Measurements from ENCODE around the gene RANGRF. TPM values are rescaled to one million over a fixed set of nuclear protein-coding genes. Genes with fewer than 3 reads are reported as not detected.

The RANGRF gene
- total and polyA plus RNA-seq, 2 donors (not counting 1 experiment from before 2014, with no cell fraction given) = 48.8 to 83.2 TPM

DNA sequence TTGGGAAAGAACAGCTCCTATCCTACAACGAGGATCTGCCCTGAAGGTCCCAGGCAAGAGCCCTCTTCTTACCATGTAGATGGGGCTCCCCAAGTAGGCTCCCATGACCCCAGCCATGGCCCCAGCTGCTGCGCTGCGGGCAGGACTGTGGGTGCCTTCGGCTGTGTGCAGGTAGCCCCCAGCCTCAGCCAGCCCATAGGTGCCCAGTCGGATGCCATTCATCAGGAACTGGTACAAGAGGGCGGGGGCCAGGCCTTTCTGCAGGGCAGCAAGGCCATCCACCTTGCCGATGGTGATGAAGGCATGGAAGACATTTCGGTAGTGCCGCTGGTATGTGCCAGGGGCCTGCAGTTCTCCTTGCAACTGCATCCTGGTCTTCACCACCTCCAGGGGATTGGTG, 5.9 kb downstream of the RANGRF start:
- H3K27me3 ChIP-seq (replicated peaks in 1 of 4; ENCODE audit: control extremely low read depth in 1 of 4, control insufficient read depth in 3 of 4, insufficient read depth in 4 of 4, low read length in 3 of 4) = no peaks in the 10 kb centered on the region
- H3K4me1 ChIP-seq (ENCODE audit: control insufficient read depth in 2 of 2, insufficient read depth in 2 of 2, low read length in 2 of 2) = peaks cover 10 to 26% of the 10 kb centered on the region in 2 donors
- Mint-ChIP-seq H3K4me3 (peak overlapping the region; percentile 94), H3K27me3 (no peaks in the 10 kb centered on the region), H3K4me1 (peaks cover 36% of the 10 kb centered on the region), H3K9me3 (ENCODE audit: insufficient read depth) (no peaks in the 10 kb centered on the region), H3K27ac (peak overlapping the region; percentile 95)
- no peak for TF ChIP-seq EZH2 (IDR thresholded peaks at IDR 0.05; ENCODE audit: borderline replicate concordance, insufficient read depth, low read depth, low read length, poor library complexity, severe bottlenecking)
- TF ChIP-seq, protein P1, sequence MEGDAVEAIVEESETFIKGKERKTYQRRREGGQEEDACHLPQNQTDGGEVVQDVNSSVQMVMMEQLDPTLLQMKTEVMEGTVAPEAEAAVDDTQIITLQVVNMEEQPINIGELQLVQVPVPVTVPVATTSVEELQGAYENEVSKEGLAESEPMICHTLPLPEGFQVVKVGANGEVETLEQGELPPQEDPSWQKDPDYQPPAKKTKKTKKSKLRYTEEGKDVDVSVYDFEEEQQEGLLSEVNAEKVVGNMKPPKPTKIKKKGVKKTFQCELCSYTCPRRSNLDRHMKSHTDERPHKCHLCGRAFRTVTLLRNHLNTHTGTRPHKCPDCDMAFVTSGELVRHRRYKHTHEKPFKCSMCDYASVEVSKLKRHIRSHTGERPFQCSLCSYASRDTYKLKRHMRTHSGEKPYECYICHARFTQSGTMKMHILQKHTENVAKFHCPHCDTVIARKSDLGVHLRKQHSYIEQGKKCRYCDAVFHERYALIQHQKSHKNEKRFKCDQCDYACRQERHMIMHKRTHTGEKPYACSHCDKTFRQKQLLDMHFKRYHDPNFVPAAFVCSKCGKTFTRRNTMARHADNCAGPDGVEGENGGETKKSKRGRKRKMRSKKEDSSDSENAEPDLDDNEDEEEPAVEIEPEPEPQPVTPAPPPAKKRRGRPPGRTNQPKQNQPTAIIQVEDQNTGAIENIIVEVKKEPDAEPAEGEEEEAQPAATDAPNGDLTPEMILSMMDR (IDR thresholded peaks at IDR 0.05) = no peak
- intact Hi-C loops (cut with micrococcal nuclease) = loop anchor here (2.0 kb wide), 1 partner anchor 88 kb away; the partner anchor contains the start of gene RPL26
- peaks cover 2 to 5% of the 10 kb centered on the region in 2 experiments for H3K36me3 ChIP-seq (replicated peaks in 1 of 2; ENCODE audit: control extremely low read depth in 1 of 2, control insufficient read depth in 1 of 2, extremely low read depth in 1 of 2, insufficient read depth in 2 of 2, low read length in 1 of 2)
- no peak for ATAC-seq (ENCODE audit: low read depth)
- H3K9me3 ChIP-seq (ENCODE audit: control extremely low read depth in 1 of 3, control insufficient read depth in 2 of 3, insufficient read depth in 1 of 3, low read length in 2 of 3) = no peaks in the 10 kb centered on the region
- peaks cover under 1% of the 10 kb centered on the region for H4K20me1 ChIP-seq (ENCODE audit: control insufficient read depth, insufficient read depth, low read length, poor library complexity, severe bottlenecking)
- H3K79me2 ChIP-seq (ENCODE audit: control insufficient read depth, insufficient read depth, low read length) = peaks cover 13% of the 10 kb centered on the region
- no peak overlapping the region for H3K27ac ChIP-seq (ENCODE audit: low read length in 2 of 2)
- CTCF ChIA-PET = interaction anchor here (1.0 to 2.5 kb wide), 8 partner anchors 10 to 234 kb away, joined by 4 to 12 read pairs (median 8); no protein-coding TSS in a partner anchor
- H3K4me2 ChIP-seq (replicated peaks; ENCODE audit: low read depth, low read length, poor library complexity, severe bottlenecking) = peak overlapping the region; percentile 86
- POLR2A ChIA-PET = interaction anchor here (1.2 to 2.0 kb wide), 4 partner anchors 47 to 121 kb away, joined by 3 to 62 read pairs (median 10); partner anchors contain the start of genes BORCS6, CTC1 and PFAS
- H3K4me3 ChIP-seq (ENCODE audit: control extremely low read depth in 1 of 5, extremely low read depth in 1 of 5, insufficient read depth in 1 of 5, low read depth in 2 of 5, low read length in 4 of 5) = no peak overlapping the region
- 97% methylated on average over 7 of the region's 9 CpGs for WGBS (ENCODE audit: insufficient coverage)
- H3K9ac ChIP-seq (ENCODE audit: low read length) = no peak overlapping the region
- DNase-seq = no peak
- H2AFZ ChIP-seq (ENCODE audit: insufficient read depth, low read depth, low read length, poor library complexity, severe bottlenecking) = peak overlapping the region; percentile 97

DNA sequence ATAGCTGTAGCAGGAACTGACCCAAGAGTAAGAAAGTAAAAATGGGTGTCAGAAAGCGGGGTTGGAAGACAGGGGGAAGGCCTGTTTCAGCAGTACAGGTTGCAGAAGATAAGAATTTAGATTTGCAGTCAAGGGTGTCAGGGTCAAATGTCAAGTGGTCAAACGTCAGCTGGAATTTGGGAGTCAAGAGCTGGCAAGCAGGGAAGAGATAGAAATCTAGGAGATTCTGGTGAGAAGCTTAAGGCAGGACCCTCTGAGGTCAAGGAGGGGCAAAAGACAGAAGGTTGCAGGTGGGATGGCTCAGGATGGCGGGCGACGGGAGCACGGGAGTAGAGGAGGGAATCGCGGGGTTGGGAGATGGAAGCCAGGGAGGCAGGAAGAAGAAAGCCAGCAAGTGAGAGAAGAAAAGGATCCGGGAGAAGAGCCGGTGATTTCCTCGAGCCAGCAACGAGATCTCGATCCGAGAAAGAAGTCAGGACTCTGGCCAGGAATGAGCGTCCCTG, 6.4 kb downstream of the RANGRF start:
- H3K9me3 ChIP-seq (ENCODE audit: control extremely low read depth in 1 of 3, control insufficient read depth in 2 of 3, insufficient read depth in 1 of 3, low read length in 2 of 3) = no peaks in the 10 kb centered on the region
- no peaks in the 10 kb centered on the region for H3K27me3 Mint-ChIP-seq
- H3K4me1 ChIP-seq (ENCODE audit: control insufficient read depth in 2 of 2, insufficient read depth in 2 of 2, low read length in 2 of 2) = peaks cover 5 to 21% of the 10 kb centered on the region in 2 donors
- no peaks in the 10 kb centered on the region for H4K20me1 ChIP-seq (ENCODE audit: control insufficient read depth, insufficient read depth, low read length, poor library complexity, severe bottlenecking)
- H3K4me1 Mint-ChIP-seq = peaks cover 32% of the 10 kb centered on the region
- H3K9me3 Mint-ChIP-seq (ENCODE audit: insufficient read depth) = no peaks in the 10 kb centered on the region
- H2AFZ ChIP-seq (ENCODE audit: insufficient read depth, low read depth, low read length, poor library complexity, severe bottlenecking) = peak overlapping the region; percentile 97
- H3K36me3 ChIP-seq (replicated peaks in 1 of 2; ENCODE audit: control extremely low read depth in 1 of 2, control insufficient read depth in 1 of 2, extremely low read depth in 1 of 2, insufficient read depth in 2 of 2, low read length in 1 of 2) = peaks cover 2 to 4% of the 10 kb centered on the region in 2 experiments
- no peaks in the 10 kb centered on the region for H3K27me3 ChIP-seq (replicated peaks in 1 of 4; ENCODE audit: control extremely low read depth in 1 of 4, control insufficient read depth in 3 of 4, insufficient read depth in 4 of 4, low read length in 3 of 4)
- peak overlapping the region; percentile 79 for H3K9ac ChIP-seq (ENCODE audit: low read length)
- ATAC-seq (ENCODE audit: low read depth) (no peak), DNase-seq (no peak)
- WGBS (ENCODE audit: insufficient coverage) = 15% methylated on average over 15 of the region's 15 CpGs
- H3K4me3 ChIP-seq (ENCODE audit: control extremely low read depth in 1 of 5, extremely low read depth in 1 of 5, insufficient read depth in 1 of 5, low read depth in 2 of 5, low read length in 4 of 5) = peak overlapping the region; percentile 41 to 93 (median 89)
- ChIA-PET POLR2A (interaction anchor here (0.5 to 2.0 kb wide), 14 partner anchors 47 to 450 kb away, joined by 3 to 62 read pairs (median 4); partner anchors contain the start of genes BORCS6, CTC1, KRABD2 and PFAS), CTCF (interaction anchor here (0.7 to 2.5 kb wide), 21 partner anchors 11 to 608 kb away, joined by 3 to 28 read pairs (median 5); partner anchors contain the start of genes CTC1, KRABD2, PFAS and RNF227)
- peak overlapping the region; percentile 86 for H3K4me2 ChIP-seq (replicated peaks; ENCODE audit: low read depth, low read length, poor library complexity, severe bottlenecking)
- intact Hi-C loops (cut with micrococcal nuclease) = loop anchor here (1.0 to 2.0 kb wide), 6 partner anchors 48 to 238 kb away; partner anchors contain the start of genes BORCS6 and RPL26
- peaks cover 8% of the 10 kb centered on the region for H3K79me2 ChIP-seq (ENCODE audit: control insufficient read depth, insufficient read depth, low read length)
- H3K27ac ChIP-seq (ENCODE audit: low read length in 2 of 2) = peak overlapping the region; percentile 78
- H3K27ac Mint-ChIP-seq = peak overlapping the region; percentile 95
- H3K4me3 Mint-ChIP-seq = peak overlapping the region; percentile 94
- TF ChIP-seq, protein P1 (IDR thresholded peaks at IDR 0.05) = no peak
- no peak for TF ChIP-seq EZH2 (IDR thresholded peaks at IDR 0.05; ENCODE audit: borderline replicate concordance, insufficient read depth, low read depth, low read length, poor library complexity, severe bottlenecking)

Measured in B cell (primary cell).